GM21367 (cell line): ENCODE measurements around the gene ZMYM4.
"Not testable (repeated sequence)": the region's sequence is repeated elsewhere in the genome, so short reads cannot be mapped to it uniquely, and the experiment has no call there.

Experiments used
- ATAC-seq: cut with Tn5 transposase; IDR thresholded peaks from one replicate; pipeline ENCODE4 v1.9.1; 2021; ENCODE audit not compliant: unreplicated experiment

ZMYM4 gene

DNA sequence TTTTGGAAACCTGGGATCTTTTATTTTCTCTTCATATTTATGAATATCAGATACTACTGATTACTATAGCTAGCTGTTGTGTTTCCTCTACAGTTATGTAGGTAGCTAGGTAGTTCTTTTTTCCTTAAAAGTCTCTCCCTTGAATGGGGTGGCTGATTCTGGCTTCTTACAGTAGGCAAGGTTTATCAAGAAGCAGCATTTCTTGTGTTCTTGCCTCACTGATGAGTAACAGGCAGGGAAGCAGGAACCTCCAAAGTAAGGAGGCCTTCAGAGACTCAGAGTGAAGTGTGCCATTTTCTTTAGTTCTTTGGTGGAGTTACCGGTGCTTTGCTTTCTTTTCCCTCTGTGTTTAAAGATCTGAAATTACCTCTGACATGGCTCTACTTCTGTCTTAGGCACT is 56.0 kb downstream of the ZMYM4 start:
- ATAC-seq: no peak

DNA sequence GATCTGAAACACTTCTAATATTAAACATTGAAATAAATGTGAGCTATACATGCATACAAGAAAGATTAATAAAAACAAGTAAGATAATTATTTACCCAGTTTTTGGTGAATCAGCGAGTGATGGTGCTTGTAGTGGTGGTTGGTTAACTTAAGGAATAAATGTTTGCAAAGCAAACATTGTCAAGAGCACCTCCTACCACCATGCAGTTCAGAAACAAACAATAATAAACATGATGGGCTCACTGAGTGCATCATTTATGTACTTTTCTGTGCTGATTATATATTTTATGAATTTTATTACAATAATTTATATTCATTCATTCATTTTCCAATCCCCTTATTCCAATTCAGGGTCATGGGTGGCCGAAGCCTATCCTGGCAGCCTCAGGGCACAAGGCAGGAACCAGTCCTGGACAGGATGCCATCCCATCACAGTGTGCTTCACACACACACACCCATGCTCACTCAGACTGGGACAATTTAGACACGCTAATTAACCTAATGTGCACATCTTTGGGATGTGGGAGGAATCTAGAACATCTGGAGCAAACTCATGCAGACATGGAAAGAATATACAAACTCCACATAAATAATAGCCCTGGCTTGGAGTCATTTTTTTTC is 57.8 kb downstream of the ZMYM4 start:
- no peak for ATAC-seq

DNA sequence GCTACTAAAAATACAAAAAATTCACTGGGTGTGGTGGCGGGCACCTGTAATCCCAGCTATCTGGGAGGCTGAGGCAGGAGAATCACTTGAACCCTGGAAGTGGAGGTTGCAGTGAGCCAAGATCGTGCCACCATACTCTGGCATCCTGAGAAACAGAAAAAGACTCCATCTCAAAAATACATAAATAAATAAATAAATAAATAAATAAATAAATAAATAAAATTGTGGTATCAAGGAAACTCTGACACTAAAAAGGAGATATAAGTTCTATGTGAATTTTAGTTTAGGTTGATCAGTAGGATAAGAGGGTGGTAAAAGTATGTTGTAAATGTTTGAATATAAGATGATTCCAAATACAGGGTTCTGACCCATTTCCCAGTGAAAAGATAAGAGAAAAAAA is 63.1 kb downstream of the ZMYM4 start:
- not testable (repeated sequence) for ATAC-seq

DNA sequence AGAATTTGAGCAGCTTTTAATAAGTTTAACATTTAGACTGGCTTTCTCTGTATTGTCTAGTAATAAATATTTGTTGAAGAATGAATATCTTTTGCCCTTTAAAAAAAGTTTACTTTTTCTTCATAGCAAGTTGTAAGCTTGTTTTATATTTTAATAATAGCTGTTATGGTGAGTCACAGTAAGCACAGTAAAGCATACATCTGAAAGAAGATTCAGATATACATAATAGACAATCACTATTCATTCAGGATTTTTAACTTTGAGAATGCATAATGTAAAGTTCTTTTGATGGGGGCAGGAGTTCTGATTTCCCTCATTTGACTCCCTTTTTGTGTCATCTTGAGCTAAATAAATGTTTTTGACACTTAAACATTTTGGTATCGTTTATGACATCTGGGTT is 66.0 kb downstream of the ZMYM4 start:
- no peak for ATAC-seq

DNA sequence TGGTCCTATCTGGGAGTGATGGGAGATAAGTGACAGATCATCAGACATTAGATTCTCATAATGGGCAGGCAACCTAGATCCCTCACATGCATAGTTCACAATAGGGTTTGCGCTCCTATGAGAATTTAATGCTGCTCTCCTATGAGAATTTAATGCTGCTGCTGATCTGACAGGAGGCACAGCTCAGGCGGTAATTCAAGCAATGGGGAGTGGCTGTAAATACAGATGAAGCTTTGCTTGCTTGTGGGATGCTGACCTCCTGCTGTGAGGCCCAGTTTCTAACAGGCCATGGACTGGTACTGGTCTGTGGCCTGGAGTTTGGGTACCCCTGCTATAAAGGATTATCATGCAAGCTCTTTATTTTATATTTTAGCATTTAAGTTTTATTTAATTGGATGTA is 72.0 kb downstream of the ZMYM4 start:
- no peak for ATAC-seq

DNA sequence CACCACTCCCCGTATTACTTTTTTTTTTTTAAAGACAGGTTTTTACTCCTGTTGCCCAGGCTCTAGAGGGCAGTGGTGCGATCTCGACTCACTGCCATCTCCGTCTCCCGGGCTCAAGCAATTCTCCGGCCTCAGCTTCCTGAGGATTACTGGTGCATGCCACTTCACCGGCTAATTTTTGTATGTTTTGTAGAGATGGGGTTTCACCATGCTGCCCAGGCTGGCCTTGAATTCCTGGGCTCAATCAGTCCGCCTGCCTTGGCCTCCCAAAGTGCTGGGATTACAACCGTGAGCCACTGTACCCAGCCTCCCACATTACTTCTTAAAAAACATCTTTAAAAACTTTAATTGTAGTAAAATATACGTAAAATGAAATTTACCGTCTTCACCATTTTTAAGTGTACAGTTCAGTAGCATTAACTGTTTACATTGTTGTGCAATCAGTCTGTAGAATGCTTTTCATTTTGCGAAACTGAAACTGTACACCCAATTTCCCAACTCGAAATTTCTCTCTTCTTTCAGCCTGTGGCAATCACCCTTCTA is 77.0 kb downstream of the ZMYM4 start:
- ATAC-seq: no peak

DNA sequence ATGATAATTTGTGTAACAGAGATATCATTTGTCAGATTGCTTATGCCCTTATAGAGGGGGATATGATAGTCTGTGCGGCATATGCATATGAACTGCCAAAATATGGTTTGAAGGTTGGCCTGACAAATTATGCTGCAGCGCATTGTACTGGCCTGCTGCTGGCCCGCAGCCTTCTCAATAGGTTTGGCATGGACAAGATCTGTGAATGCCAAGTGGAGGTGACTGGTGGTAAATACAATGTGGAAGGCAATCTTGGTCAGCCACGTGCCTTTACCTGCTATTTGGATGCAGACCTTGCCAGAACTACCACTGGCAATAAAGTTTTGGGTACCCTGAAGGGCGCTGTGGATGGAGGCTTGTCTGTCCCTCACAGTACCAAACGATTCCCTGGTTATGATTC is 82.4 kb downstream of the ZMYM4 start:
- ATAC-seq: no peak

DNA sequence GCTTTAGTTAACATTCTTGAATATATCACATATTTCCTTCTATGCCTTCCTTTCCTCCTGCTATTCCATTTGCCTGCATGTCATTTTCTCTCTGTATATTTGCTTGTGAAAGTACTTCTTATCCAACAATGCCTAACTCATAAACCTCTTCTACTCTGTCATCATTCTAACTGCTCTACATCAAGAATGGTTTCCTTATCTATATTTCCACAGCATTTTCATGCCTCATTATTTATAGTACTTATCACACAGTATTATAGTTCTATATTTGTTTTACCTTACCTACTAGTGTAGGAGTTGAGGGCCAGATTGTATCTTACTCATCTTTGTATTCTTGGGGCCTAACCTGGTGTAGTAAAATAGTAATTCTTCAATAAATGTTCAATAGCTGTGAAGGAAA is 91.5 kb downstream of the ZMYM4 start:
- ATAC-seq: no peak

DNA sequence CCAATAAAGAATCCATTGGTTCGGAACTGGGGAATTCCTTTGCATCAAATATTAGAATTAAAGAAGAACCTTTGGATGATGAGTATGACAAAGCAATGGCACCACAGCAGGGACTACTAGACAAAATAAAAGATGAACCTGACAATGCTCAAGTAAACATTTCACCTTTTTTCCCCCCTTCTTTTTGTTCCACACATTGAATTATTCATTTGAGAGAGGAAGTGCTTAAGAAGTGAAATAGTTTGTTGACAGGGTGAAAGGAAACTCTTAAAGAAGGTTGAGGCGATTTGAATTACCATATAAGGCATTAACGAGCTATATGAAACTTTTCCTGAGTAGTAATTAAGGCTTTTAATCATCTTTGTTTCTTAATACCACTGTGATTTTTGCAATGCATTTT is 93.1 kb downstream of the ZMYM4 start:
- ATAC-seq: no peak

DNA sequence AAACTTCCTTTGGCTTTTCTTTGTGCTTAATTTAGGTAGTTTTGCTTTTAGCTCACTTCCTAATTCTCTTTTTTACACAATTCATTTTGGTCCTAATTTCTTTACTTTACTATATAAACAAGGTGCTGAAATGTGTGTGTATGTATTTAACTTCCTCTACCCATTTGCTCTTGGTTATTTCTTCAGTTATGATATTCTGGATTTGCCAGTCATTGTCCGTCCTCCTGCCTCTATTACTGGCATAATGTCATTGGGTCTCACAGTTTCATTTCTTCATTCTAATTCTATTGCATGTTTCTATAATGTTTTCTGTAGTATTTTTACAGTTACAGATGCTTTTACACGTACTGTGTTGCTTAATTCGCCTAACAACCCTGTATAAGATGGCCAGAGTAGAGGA is 96.2 kb downstream of the ZMYM4 start:
- ATAC-seq: no peak

DNA sequence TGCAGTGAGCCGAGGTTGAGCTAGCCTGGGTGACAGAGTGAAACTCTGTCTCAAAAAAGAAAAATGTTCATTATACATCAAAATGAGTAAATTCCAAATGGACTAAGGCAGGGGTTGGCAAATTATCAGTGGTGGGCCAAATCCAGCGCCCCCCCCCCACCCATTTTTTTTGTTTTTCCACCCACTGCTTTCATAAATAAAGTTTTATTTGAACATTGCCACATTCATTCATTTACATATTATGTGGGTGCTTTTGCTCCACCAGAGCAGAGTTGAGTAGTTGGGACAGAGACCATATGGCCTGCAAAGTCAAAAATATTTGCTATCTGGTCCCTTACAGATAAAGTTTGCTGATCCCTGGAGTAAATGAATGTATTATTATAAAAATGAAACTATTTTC is 99.4 kb downstream of the ZMYM4 start:
- no peak for ATAC-seq

DNA sequence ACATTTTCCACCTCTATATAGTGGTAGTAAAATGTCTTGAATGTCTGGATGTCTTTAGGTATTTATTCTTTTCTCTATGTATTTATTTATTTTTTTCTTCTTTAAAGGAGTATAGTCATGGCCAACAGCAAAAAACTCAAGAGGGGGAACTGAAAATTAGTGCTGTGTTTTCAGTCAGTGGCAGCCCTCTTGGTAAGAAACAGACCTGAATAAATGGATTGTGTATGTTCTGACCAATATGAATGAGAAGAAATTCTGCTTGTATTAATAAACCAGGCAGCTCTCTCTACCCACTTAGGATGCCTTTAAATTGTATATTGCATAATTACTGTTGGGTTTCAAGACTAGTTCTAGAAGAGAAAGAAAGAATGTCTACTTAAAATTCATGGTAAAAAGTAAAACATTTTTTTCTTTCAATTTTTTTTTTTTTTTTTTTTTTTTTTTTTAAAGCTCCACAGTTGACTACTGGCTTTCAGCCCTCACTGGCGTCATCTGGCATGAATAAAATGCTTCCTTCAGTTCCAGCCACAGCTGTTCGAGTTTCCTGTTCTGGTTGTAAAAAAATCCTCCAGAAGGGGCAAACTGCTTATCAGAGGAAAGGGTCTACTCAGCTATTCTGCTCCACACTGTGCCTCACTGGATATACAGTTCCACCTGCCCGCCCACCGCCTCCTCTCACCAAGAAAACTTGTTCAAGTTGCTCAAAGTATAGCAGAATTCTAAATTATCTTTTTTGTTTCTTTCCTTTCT is 101.6 kb downstream of the ZMYM4 start:
- ATAC-seq: no peak

DNA sequence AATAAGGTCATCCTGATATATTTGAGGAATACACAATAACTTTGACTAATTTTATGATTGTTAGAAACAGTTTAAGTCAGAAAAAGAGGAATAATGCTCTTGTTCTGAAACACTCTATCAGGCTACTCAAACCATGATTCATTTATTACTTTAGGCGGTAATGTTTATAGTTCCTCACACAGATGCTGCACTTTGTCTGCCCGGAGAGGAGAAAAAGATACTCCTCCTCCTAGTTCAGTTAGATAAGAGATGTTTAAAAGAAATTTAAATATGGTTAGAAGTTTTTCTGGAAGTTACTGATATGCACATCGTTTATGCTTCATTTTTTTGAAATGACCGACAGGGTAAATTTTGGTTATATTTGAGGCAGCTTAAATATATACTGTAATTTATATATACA is 103.0 kb downstream of the ZMYM4 start:
- ATAC-seq: no peak

DNA sequence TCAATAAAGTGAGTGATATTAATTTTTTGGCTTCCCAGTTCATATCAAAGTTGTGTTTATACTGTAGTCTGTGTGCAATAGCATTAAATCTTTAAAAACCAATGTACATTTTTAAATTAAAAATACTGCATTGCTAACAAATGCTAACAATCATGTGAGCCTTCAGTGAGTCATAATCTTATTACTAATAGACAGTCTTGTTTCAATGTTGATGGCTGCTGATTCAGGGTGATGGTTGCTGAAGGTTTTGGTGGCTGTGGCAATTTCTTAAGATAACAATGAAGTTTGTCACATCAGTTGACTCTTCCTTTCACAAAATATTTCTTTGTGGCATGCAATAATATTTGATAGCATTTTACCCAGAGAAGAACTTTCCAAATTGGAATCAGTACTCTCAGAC is 109.0 kb downstream of the ZMYM4 start:
- no peak for ATAC-seq

DNA sequence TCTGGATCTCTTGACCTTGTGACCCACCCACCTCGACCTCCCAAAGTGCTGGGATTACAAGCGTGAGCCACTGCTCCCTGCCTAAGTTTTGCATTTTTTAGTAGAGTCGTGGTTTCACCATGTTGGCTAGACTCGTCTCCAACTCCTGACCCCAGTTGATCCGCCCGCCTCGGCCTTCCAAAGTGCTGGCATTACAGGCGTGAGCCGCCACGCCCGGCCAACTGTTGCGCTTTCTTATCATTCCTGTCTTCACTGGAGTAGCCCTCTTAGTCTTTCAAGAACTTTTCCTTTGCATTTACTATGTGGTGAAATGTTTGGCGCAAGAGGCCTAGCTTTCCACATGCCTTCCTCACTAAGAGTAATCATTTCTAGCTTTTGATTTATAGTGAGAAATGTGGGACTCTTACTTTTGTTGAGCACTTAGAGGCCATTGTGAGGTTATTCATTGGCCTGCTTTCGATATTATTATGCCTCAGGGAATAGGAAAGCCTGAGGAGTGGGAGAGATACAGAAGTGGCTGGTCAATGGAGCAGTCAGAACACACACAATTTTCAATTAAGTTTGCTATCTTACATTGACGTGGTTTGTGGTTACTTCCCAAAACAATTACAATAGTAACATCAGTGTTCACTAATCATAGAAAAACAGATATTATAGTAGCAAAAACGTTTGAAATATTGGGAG is 111.0 kb downstream of the ZMYM4 start:
- ATAC-seq: no peak

DNA sequence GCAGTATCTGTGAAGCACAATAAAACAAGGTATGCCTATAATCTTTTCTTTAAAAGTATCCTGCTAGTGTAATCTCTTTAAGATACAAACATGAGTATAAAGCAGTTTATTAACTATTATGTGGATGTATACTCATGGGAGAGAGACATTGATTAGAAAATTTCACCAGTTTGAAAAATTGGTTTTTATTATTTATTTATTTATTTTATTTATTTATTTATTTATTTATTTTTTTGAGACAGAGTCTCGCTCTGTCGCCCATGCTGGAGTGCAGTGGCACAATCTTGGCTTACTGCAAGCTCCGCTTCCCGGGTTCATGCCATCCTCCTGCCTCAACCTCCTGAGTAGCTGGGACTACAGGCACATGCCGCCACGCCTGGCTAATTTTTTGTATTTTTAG is 111.6 kb downstream of the ZMYM4 start:
- ATAC-seq: not testable (repeated sequence)

DNA sequence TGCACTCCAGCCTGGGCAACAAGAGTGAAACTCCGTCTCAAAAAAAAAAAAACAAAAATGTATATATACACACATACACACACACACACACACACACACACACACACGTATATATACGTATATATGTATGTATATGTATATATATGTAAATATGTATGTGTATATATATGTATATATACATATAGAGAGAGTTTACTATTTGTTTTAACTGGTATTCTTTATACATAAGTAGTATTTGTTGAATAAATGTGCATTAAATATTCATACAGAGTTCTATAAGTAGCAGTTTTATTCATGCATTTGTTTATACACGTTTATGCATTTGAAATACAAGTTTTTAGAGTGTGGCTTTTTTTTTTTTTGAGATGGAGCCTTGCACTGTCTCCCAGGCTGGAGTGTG is 113.6 kb downstream of the ZMYM4 start:
- ATAC-seq: no peak

DNA sequence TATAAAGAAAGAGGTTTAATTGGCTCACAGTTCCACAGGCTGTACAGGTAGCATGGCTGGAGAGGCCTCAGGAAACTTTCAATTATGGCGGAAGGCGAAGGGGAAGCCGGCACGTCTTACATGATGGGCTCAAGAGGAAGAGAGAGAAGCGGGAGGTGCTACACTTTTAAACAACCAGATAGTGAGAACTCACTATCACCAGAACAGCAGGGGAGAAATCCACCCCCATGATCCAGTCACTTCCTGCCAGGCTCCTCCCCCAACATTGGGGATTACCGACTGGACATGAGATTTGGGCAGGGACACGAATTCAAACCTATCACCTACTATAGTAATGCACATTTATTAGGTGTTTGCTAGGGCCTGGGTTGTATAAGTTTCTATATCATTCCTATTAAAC is 117.8 kb downstream of the ZMYM4 start:
- no peak for ATAC-seq

DNA sequence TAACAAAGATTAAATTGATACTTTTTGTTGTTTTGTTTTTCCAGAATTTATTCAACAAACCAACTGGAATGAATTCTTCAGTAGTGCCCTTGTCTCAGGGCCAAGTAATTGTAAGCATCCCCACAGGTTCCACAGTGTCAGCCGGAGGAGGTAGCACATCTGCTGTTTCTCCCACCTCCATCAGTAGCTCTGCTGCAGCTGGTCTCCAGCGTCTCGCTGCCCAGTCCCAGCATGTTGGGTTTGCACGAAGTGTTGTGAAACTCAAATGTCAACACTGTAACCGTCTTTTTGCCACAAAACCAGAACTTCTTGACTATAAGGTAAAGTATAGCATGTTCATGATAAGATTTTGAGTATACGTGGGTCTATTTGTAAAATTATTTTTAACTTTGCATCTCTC is 118.5 kb downstream of the ZMYM4 start:
- no peak for ATAC-seq

DNA sequence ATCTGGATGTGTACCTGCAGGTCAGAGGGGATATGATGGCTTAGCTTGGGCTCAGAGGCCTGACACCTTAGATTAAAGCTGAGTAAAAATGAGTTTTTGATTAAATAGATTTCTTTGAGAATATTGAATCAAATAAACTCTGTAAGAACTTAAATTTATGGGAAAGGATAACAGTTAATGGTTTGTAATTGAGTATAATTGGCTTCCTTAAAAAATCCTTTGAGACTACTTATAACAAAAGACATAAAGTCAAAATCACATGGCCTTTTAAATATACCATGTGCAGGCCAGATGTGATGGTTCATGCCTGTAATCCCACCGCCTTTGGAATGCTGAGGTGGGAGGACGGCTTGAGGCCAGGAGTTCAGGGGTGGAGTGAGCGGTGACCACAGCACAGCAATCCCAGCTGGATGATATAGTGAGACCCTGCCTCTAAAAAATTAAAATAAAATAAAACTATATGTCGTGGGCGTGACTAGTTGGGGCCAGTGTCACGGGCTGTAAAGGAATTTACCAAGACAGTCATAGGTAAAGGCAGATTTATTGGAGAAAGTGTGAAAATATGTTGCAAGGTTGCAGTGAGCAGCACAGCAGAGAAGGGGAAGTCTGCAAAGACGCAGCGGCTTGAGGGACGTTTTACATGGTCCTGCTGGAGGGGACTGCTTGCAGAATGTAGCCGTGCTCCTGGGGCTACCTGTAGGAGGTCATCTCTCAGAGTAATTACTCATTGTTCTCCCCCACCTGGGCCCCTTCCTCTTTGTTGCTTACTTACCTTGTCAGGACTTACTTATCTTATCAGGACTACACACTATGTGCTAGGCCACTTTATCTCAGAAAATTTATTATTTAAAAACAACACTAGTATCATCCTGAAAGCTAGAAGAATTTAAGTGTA is 122.3 kb downstream of the ZMYM4 start:
- no peak for ATAC-seq

DNA sequence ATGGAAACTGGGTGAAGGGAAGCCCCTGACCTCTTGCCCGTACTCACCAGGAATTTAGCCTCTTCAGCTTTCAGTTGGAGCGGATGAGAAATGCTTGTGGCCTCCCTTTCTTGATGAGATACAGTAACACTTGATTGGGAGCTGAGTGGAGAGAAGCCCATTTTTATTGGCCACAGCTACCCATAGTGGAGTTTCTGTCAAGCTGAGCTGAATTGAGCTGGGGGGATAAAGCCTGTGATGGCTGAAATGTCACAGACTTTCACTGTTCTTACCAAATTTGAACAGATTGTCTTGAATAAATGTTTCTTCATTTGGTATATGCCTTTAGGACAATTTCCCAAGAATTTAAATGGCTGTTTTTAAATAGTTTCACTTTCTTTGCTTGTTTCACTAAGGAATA is 125.9 kb downstream of the ZMYM4 start:
- no peak for ATAC-seq
